TTC549 (cell line): ENCODE data around the gene PRMT9.

ENCODE experiments used
- FAIRE-seq: peaks from 2 replicates; lab custom pipeline; 2012; peaks lifted over from hg19 to GRCh38; lab: Jason Lieb, UNC

PRMT9 gene

DNA sequence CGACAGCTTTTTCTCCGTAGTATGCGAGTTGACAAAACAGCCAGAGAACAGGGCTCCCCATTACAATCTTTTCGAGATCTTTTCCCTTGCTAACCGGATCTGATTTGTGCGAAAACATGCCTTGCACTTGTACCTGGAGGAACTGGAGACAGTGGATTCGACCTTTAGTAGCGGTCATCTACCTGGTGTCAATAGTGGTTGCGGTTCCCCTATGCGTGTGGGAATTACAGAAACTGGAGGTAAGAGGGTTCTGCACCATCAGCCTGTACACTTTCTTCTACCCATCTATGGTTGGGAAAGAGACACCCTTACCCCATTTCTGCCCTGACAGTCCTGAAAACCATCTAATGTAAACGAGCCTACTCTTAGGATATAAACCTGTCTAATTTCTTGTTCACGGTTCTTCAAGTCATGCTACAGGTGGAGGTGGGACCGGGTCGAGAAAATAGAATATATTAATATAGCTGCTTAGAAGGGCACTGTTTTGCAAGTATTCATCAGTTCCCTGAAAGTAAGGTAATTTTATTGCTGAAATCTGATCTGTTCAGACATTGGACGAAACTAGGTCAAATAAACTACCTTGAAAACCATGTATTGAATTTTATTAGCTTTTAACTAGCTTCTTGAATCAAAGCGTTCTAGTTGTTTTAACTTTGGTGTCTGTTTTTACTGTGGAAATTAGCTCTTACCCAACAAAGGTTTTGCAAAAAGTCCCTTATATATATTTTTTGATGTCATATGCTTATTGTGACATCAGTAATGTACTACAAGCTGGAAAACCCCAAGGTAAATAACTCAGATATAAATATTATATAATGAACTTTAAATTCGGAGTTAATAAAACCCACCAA, 65.9 kb downstream of the PRMT9 start:
- no peak for FAIRE-seq

- FAIRE-seq: peak; percentile 95
These were observed 66.7 kb downstream of the PRMT9 start, which contains the start of gene TMEM184C for GRCh38 chr4:147617173-147617840. Gene TMEM184C (plus strand): TSS chr4:147617397. CDS start chr4:147617957, 560 bp downstream.

- FAIRE-seq: no peak
These were observed 67.2 kb downstream of the PRMT9 start for GRCh38 chr4:147616849-147617172.

DNA sequence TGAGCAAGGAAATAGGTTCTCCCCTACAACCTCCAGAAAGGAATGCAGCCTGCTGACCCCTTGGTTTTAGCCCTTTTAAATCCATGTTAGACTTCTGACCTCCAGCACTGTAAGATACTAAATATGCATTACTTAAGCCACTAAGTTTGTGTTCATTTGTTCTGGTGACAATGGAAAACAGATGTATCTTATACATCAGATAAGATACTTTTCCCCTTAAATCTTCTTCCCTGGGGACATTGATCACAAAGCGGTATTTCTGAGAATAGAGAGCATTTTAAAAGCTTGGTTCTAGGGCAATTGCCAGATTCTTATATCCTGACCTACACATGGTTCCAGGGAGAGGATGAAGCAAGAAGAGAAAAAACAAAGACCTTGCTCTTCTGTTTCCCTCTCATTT, 73.3 kb downstream of the PRMT9 start:
- no peak for FAIRE-seq

- no peak for FAIRE-seq
These were observed 76.5 kb downstream of the PRMT9 start for GRCh38 chr4:147607471-147607870.

- no peak for FAIRE-seq
These were observed 78.5 kb downstream of the PRMT9 start for GRCh38 chr4:147605499-147605898.

- FAIRE-seq: no peak
These were observed 84.2 kb downstream of the PRMT9 start for GRCh38 chr4:147599769-147600168.

DNA sequence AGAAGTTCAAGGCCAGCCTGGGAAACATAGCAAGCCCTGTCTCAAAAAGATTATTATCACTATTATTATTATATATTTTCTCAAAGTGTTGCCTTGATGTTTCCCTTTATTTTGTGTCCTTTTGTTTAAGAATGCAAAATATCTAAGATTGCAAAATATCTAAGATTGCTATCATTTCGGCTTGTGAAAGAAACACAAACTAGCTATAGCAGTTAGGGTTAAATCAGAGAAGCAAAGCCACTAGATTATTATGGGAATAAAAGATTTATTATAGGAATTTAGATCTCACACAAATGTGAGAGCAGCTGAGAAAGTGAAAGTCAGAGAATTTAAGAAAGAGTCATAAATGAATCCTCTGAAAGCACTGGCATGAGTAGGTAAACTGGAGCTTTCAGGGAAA, 84.8 kb downstream of the PRMT9 start:
- no peak for FAIRE-seq

GRCh38 chr4:147597561-147597960, 86.4 kb downstream of the PRMT9 start:
- no peak for FAIRE-seq

GRCh38 chr4:147596981-147597380, 87.0 kb downstream of the PRMT9 start:
- no peak for FAIRE-seq

DNA sequence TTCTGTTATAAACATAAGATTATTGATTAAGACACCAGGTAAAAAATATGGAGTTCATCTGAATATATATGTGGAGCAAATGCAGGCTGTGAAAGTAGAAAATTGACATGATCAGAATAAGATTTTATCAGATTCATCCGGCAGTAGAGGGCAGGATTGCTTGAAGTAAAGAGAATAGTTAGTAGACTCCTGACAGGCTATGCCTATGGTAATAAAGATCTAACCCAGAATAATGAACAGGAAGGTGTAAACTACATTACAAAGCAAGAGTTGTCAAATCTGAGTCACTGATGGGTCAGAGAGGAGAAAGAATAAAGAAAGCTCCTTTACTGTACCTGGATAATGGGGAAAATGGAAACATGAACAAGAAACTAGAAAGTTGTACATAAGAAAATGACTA, 87.6 kb downstream of the PRMT9 start:
- FAIRE-seq: no peak

DNA sequence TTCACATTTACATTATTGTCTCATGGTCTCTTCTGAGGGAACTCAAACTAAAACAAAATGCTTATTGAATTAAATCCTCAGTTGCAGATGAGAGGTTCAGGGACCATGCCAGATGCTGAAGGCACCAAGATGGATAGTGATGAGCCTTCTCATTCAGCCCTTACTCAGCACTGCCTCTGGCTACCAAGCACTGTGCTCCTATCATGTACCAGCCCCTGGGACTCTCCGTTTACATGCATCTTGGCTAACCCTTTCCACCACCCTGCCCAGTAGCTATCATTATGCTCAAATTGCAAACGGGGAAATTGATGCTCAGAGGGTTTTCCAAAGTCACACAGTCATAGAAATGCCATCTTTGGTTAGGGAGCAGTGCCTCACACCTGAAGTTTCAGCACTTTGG, 89.4 kb downstream of the PRMT9 start:
- no peak for FAIRE-seq

DNA sequence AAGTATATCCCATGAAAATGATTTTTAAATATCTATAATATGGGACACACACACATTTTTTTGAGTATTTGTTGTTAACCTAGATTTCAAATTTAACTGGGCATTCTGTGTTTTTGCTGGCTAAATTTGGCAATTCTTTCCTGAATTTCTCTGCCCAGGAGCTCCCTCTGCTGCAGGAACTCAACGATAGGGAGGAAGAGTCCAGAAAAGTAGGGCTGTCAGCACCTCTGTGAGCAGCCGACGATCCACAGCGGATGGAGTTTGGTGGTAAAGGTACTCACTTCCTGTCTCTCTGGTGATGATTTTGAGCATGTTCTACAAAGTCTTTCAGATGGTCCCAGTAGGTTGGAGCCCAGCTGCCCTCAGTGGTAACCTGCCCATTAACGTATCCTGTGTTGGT, 89.9 kb downstream of the PRMT9 start:
- no peak for FAIRE-seq

- no peak for FAIRE-seq
These were observed 92.9 kb downstream of the PRMT9 start for GRCh38 chr4:147591106-147591505.

- peak; percentile 88 for FAIRE-seq
These were observed 93.6 kb downstream of the PRMT9 start for GRCh38 chr4:147590249-147590920.

DNA sequence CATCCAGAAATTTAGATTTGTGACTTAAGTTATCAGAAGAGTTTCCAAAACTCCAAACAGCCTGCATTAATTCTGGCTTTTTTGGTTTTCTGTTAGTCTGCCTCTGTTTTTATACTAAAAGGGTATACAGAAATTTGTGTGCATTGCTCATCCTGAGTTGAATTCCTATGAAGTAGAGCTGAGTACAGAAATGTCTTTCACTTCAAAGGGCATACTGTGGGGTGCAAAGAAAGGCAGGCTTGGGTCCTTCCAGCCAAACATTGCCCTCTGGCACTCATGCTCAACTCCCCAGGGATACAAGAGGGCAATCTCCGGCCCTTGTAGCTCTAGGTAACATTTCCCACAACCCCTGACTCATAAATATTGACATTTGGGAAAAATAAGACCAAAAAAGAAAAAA, 94.4 kb downstream of the PRMT9 start:
- FAIRE-seq: no peak
